Duodenal mucosa (tissue), 2 donors: ENCODE measurements around the gene IFT88.

ENCODE experiments used
- H3K27ac ChIP-seq: one replicate; pipeline ENCODE4 v1.7.0; 2013; ENCODE audit warnings: low read depth, low read length
- H3K27me3 ChIP-seq, 2 donors: one replicate each; pipeline ENCODE4 v1.7.0; 2013; ENCODE audit warnings: low read length in 2 of 2, control low read depth in 1 of 2; ENCODE audit not compliant: insufficient read depth in 2 of 2, control insufficient read depth in 1 of 2
- H3K36me3 ChIP-seq, 2 donors: one replicate each; pipeline ENCODE4 v1.7.0; 2013; ENCODE audit warnings: low read length in 2 of 2, control low read depth in 1 of 2; ENCODE audit not compliant: insufficient read depth in 2 of 2, control insufficient read depth in 1 of 2
- H3K4me1 ChIP-seq, 2 donors: one replicate each; pipeline ENCODE4 v1.7.0; 2013; ENCODE audit warnings: low read length in 2 of 2, control low read depth in 1 of 2; ENCODE audit not compliant: insufficient read depth in 2 of 2, control insufficient read depth in 1 of 2
- H3K4me3 ChIP-seq, 2 donors: one replicate each; pipeline ENCODE4 v1.7.0; 2013; ENCODE audit warnings: low read length in 2 of 2, low read depth in 1 of 2
- H3K9ac ChIP-seq, 2 donors: one replicate each; pipeline ENCODE4 v1.7.0; 2013; ENCODE audit warnings: low read length in 2 of 2, low read depth in 1 of 2
- H3K9me3 ChIP-seq, 2 donors: one replicate each; pipeline ENCODE4 v1.7.0; 2013; ENCODE audit warnings: low read length in 2 of 2, control low read depth in 1 of 2; ENCODE audit not compliant: control insufficient read depth in 1 of 2

The IFT88 gene

DNA sequence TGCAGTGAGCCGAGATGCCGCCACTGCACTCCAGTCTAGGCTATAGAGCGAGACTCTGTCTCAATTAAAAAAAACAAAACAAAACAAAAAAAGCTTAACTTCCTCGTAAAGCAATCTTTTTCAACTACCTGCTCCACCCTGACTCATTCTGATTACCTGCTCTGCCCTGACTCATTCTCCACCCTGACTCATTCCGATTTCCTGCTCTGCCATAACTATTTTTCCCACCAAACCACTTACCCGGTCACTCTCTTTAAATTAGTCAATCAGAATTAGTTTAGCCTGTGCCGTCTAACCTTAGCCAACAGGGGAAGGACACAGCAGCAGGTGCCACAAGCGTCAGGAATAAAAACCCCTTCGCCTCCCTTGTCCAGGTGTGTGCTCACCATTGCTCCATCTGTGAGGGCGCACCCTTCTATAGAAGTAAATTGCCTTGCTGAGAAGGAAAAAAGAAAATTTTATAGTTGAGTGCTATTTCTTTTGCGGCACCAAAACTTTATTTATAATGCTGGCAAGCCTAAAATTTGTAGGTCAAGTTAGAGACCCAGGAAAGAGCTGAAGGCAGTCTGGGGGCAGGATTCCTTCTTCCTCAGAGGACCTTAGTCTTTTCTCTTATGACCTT, 1.7 kb upstream of the IFT88 start:
- H3K9me3 ChIP-seq, result peaks cover 4 to 6% of the 10 kb centered on the region in 2 donors
- no peaks in the 10 kb centered on the region for H3K27me3 ChIP-seq
- H3K27ac ChIP-seq, result no peak overlapping the region
- no peak overlapping the region for H3K4me3 ChIP-seq
- H3K36me3 ChIP-seq, result no peaks in the 10 kb centered on the region
- no peak overlapping the region for H3K9ac ChIP-seq
- H3K4me1 ChIP-seq, result peaks cover 12 to 13% of the 10 kb centered on the region in 2 donors

- Histone ChIP-seq H3K4me1 (peaks cover 9 to 11% of the 10 kb centered on the region in 2 donors), H3K27me3 (no peaks in the 10 kb centered on the region), H3K27ac (peak overlapping the region; percentile 89), H3K36me3 (no peaks in the 10 kb centered on the region), H3K9ac (peak overlapping the region; percentile 86 to 87), H3K9me3 (peaks cover 4 to 6% of the 10 kb centered on the region in 2 donors), H3K4me3 (peak overlapping the region; percentile 73 to 91)
Measured at GRCh38 chr13:20566468-20566897, 474 bp upstream of the IFT88 start.

- peak overlapping the region; percentile 89 for H3K27ac ChIP-seq
- no peaks in the 10 kb centered on the region for H3K27me3 ChIP-seq
- H3K36me3 ChIP-seq, result no peaks in the 10 kb centered on the region
- H3K4me1 ChIP-seq, result peaks cover 9 to 11% of the 10 kb centered on the region in 2 donors
- H3K4me3 ChIP-seq, result peak overlapping the region; percentile 73 to 91
- H3K9ac ChIP-seq, result peak overlapping the region; percentile 86 to 89
- H3K9me3 ChIP-seq, result peaks cover 4 to 6% of the 10 kb centered on the region in 2 donors
Measured at GRCh38 chr13:20567881-20568528, 1.0 kb downstream of the IFT88 start.

DNA sequence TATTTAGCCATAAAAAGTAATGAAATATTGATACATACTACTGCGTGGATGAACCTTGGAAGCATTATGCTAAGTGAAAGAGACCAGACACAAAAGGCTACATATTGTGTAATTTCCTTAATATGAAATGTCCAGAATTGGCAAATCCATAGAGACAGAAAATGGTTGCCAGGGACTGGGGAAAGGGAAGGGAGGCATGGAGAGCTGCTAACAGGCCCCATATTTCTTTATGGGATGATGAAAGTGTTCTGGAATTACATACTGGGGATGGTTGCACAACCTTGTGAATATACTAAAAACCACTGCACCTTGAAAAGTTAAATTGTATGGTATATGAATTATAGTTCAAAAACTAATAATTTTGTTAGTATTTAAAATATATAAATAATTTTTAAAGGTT, 3.6 kb downstream of the IFT88 start:
- H3K9ac ChIP-seq, result no peak overlapping the region
- peaks cover 3% of the 10 kb centered on the region in 2 donors for H3K36me3 ChIP-seq
- H3K27me3 ChIP-seq, result no peaks in the 10 kb centered on the region
- H3K4me1 ChIP-seq, result peaks cover 9 to 11% of the 10 kb centered on the region in 2 donors
- no peak overlapping the region for H3K27ac ChIP-seq
- H3K4me3 ChIP-seq, result no peak overlapping the region
- peaks cover 2 to 7% of the 10 kb centered on the region in 2 donors for H3K9me3 ChIP-seq

DNA sequence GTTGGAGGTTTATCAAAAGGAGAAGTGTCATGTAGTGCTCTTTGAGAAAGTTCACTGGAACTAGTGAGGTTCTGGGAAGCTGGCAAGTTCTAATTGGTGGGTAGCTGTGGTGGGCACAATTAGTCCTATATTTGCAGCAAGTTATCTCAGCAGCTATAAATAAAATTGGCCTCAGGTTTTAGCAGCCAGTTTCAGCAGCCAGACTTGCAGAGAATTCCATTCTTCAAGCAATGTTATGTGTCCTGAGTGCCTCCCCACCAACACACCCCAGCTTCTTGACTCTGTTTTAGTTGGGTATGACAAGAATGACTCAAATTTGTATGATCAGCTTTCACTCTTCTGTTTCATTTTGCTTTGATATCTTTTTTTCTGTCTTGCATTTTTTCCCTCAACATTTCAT, 4.7 kb downstream of the IFT88 start:
- no peak overlapping the region for H3K4me3 ChIP-seq
- H3K9me3 ChIP-seq, result peaks cover 3 to 6% of the 10 kb centered on the region in 2 donors
- peaks cover 7 to 9% of the 10 kb centered on the region in 2 donors for H3K4me1 ChIP-seq
- H3K9ac ChIP-seq, result no peak overlapping the region
- peaks cover 3 to 8% of the 10 kb centered on the region in 2 donors for H3K36me3 ChIP-seq
- H3K27ac ChIP-seq, result no peak overlapping the region
- H3K27me3 ChIP-seq, result no peaks in the 10 kb centered on the region

DNA sequence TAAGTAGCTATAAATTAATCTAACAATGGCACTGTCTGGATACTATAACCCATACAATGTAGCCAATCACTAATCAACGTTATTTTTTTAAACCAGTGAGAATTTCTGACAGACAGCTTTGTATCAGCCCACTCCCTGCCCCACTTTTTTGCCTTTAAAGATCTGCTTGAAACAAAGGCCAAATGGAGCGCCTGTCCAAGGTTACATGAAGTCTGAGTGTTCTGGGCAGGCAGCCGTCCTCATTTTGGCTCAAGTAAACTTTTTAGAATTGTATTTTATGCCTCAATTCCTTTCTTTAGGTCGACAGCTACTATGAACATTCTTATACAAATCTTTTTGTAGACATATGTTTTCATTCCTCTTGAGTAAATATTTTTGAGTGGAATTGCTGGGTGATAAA, 6.2 kb downstream of the IFT88 start:
- H3K9me3 ChIP-seq, result peaks cover 3 to 6% of the 10 kb centered on the region in 2 donors
- no peak overlapping the region for H3K9ac ChIP-seq
- H3K4me3 ChIP-seq, result no peak overlapping the region
- no peaks in the 10 kb centered on the region for H3K27me3 ChIP-seq
- no peak overlapping the region for H3K27ac ChIP-seq
- peaks cover under 1 to 2% of the 10 kb centered on the region in 2 donors for H3K4me1 ChIP-seq
- peaks cover 3 to 8% of the 10 kb centered on the region in 2 donors for H3K36me3 ChIP-seq

DNA sequence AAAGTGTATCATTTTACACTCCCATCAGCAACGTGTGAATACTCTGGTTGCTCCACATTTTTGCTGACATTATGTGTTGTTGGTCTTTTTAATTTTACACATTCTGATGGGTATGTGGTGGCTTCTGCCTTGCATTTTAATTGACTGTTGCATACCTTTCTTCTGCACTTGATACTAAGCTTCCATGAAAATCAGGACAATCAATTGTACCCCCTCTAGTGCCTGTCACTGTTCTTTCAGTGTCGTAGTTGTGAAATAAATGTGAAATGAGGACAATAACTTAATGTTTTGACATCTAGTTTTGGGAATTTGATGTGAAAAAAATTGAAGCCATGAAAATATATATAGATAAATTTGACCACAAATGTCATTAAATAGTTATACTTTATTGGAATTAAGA, 6.7 kb downstream of the IFT88 start:
- Histone ChIP-seq H3K4me3 (no peak overlapping the region), H3K27me3 (no peaks in the 10 kb centered on the region), H3K4me1 (no peaks in the 10 kb centered on the region), H3K27ac (no peak overlapping the region), H3K9ac (no peak overlapping the region), H3K36me3 (peaks cover 3 to 8% of the 10 kb centered on the region in 2 donors), H3K9me3 (peaks cover 3 to 6% of the 10 kb centered on the region in 2 donors)

DNA sequence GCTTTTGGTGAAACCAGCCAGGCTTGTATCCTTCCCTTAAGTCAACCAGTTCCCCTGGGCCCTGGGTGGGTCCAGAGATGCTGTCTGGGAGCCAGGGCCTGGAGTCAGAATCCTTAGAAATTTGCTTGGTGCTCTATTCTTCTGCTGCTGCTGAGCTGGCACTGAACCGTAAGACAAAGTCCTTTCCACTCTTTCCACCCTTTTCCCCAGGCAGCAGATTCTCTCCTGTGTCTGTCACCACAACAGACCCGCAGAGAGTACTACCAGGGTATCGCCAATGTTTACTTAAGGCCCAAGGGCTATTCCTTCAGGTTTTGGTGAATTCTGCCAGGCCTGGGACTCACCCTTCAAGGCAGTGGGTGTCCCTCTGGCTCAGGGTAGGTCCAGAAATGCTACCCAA, 12.2 kb downstream of the IFT88 start:
- Histone ChIP-seq H3K9ac (no peak overlapping the region), H3K27me3 (no peaks in the 10 kb centered on the region), H3K9me3 (peaks cover 5 to 14% of the 10 kb centered on the region in 2 donors), H3K4me1 (no peaks in the 10 kb centered on the region), H3K27ac (no peak overlapping the region), H3K4me3 (no peak overlapping the region), H3K36me3 (peaks cover 3 to 19% of the 10 kb centered on the region in 2 donors)

DNA sequence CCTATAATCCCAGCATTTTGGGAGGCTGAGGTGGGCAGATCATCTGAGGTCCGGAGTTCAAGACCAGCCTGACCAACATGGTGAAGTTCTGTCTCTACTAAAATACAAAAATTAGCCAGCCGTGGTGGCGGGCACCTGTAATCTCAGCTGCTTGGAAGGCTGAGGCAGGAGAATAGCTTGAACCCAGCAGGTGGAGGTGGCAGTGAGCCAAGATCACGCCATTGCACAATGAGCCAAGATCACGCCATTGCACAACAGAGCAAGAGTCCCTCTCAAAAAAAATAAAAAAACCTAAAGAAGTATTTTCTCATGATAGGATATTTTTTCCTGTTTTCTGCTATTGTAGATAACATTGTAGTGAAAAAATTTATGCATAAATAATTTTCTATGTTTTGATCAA, 13.3 kb downstream of the IFT88 start:
- Histone ChIP-seq H3K4me1 (no peaks in the 10 kb centered on the region), H3K27me3 (no peaks in the 10 kb centered on the region), H3K4me3 (no peak overlapping the region), H3K36me3 (peaks cover 11 to 27% of the 10 kb centered on the region in 2 donors), H3K27ac (no peak overlapping the region), H3K9me3 (peaks cover 9 to 21% of the 10 kb centered on the region in 2 donors), H3K9ac (no peak overlapping the region)

- H3K27ac ChIP-seq, result no peak overlapping the region
- no peak overlapping the region for H3K9ac ChIP-seq
- H3K4me1 ChIP-seq, result peaks cover 0 to 4% of the 10 kb centered on the region in 2 donors
- H3K9me3 ChIP-seq, result peaks cover 7 to 17% of the 10 kb centered on the region in 2 donors
- H3K36me3 ChIP-seq, result peaks cover 10 to 24% of the 10 kb centered on the region in 2 donors
- H3K4me3 ChIP-seq, result no peak overlapping the region
- no peaks in the 10 kb centered on the region for H3K27me3 ChIP-seq
Measured at GRCh38 chr13:20582026-20582425, 15.1 kb downstream of the IFT88 start.
